Measurements from ENCODE around the gene OTOP1.
"Not testable (repeated sequence)": the region's sequence is repeated elsewhere in the genome, so short reads cannot be mapped to it uniquely, and the experiment has no call there.

OTOP1 gene

DNA sequence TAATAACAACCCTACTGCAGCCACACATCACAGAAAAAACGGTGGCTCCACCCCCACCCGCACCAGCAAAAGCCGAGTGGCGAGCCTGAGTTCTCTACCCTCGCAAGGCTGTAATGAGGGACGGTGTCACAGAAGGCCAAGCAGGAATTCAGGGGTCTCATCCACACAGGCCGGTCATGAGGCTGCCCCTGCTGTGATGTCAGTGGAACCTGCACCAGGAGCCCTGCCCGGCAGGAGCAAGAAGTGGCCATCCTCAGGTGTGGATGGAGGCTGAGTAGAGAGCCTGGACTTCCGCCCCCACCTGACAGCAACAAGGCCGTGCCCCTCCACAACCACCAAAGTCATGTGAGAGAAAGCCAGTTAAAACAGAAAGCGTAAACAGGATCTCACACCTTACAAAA, 42.6 kb upstream of the OTOP1 start:
- Histone ChIP-seq H3K4me3 (ENCODE audit: low read depth, low read length) (no peak overlapping the region), H3K27ac (no peak overlapping the region), H3K4me2 (ENCODE audit: low read length) (no peak overlapping the region), H3K9me3 (ENCODE audit: control insufficient read depth, low read length) (no peaks in the 10 kb centered on the region), H2AFZ (no peak overlapping the region), H3K9ac (no peak overlapping the region), H3K79me2 (no peaks in the 10 kb centered on the region), H3K4me1 (no peaks in the 10 kb centered on the region), H3K27me3 (ENCODE audit: control insufficient read depth, insufficient read depth, low read length) (no peaks in the 10 kb centered on the region), H3K36me3 (ENCODE audit: control insufficient read depth, insufficient read depth, low read length) (no peaks in the 10 kb centered on the region)
- TF ChIP-seq, protein P1, sequence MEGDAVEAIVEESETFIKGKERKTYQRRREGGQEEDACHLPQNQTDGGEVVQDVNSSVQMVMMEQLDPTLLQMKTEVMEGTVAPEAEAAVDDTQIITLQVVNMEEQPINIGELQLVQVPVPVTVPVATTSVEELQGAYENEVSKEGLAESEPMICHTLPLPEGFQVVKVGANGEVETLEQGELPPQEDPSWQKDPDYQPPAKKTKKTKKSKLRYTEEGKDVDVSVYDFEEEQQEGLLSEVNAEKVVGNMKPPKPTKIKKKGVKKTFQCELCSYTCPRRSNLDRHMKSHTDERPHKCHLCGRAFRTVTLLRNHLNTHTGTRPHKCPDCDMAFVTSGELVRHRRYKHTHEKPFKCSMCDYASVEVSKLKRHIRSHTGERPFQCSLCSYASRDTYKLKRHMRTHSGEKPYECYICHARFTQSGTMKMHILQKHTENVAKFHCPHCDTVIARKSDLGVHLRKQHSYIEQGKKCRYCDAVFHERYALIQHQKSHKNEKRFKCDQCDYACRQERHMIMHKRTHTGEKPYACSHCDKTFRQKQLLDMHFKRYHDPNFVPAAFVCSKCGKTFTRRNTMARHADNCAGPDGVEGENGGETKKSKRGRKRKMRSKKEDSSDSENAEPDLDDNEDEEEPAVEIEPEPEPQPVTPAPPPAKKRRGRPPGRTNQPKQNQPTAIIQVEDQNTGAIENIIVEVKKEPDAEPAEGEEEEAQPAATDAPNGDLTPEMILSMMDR (IDR thresholded peaks at IDR 0.05): no peak

DNA sequence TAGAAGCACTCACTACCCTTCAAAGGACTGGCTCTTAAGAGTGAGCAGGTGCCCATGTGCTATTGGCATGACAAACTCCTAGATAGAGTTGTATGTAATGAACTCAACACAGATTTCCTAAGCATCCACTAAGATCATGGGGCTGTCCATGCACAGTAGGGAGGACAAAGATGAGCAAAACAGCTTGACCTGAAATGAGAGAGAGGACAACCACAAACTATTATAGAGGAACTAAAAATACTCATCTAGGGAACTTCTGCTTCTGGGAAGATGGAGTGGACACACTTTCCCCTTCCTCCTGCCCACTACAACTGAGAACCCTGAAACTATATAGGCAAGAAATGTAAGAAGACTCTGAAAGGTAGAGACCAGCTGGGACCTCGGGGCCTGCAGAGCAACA, 42.0 kb upstream of the OTOP1 start:
- Histone ChIP-seq H3K27me3 (ENCODE audit: control insufficient read depth, insufficient read depth, low read length) (no peaks in the 10 kb centered on the region), H3K36me3 (ENCODE audit: control insufficient read depth, insufficient read depth, low read length) (no peaks in the 10 kb centered on the region), H2AFZ (no peak overlapping the region), H3K4me3 (ENCODE audit: low read depth, low read length) (no peak overlapping the region), H3K9ac (no peak overlapping the region), H3K4me1 (no peaks in the 10 kb centered on the region), H3K79me2 (no peaks in the 10 kb centered on the region), H3K4me2 (ENCODE audit: low read length) (no peak overlapping the region), H3K9me3 (ENCODE audit: control insufficient read depth, low read length) (no peaks in the 10 kb centered on the region), H3K27ac (no peak overlapping the region)
- TF ChIP-seq, protein P1 (IDR thresholded peaks at IDR 0.05): no peak

DNA sequence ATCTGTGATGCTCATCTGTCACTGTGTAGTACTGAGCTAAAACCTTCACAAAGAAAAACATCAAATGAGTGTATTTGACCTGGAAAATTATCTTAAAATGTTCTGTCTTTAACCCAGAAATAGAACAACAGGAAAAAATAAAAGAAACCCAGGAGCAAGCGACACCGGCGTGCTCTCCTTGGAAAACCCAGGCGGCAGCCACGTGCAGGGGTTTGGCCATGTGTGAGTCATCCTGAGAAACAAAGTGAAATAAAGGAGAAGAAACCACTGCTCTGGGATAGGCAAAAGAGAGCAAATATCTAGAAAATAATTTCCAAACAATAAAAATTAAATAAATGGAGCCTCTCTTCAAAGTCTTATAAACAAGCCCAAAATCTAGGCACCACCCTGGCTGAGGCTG, 41.3 kb upstream of the OTOP1 start:
- Histone ChIP-seq H3K36me3 (ENCODE audit: control insufficient read depth, insufficient read depth, low read length) (no peaks in the 10 kb centered on the region), H3K79me2 (no peaks in the 10 kb centered on the region), H3K27ac (no peak overlapping the region), H3K9me3 (ENCODE audit: control insufficient read depth, low read length) (no peaks in the 10 kb centered on the region), H3K4me2 (ENCODE audit: low read length) (no peak overlapping the region), H3K4me3 (ENCODE audit: low read depth, low read length) (no peak overlapping the region), H3K4me1 (no peaks in the 10 kb centered on the region), H3K9ac (no peak overlapping the region), H2AFZ (no peak overlapping the region), H3K27me3 (ENCODE audit: control insufficient read depth, insufficient read depth, low read length) (no peaks in the 10 kb centered on the region)
- TF ChIP-seq, protein P1 (IDR thresholded peaks at IDR 0.05): no peak

DNA sequence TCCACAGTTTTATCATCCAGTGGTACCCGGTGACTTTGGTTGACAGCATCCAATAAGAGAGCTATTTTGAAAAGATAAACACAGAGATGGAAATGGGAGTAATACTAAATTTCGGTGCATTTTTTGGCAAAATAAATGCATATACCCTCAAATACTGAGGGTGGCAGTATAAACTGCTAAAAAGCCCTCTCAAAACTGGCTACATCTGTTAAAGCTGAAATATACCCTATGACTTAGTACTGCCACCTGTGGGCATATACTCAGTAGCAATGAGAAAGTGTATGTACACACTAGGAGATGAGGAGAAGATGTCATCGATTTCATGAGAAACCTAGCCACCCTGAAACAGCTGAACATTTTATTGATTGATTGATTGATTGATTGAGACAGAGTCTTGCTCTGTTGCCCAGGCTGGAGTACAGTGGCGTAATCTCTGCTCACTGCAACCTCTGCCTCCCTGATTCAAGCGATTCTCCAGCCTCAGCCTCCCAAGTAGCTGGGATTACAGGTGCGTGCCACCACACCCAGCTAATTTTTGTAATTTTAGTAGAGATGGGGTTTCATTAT, 33.5 kb upstream of the OTOP1 start:
- Histone ChIP-seq H2AFZ (no peak overlapping the region), H3K9ac (no peak overlapping the region), H3K4me3 (ENCODE audit: low read depth, low read length) (no peak overlapping the region), H3K79me2 (no peaks in the 10 kb centered on the region), H3K4me2 (ENCODE audit: low read length) (no peak overlapping the region), H3K36me3 (ENCODE audit: control insufficient read depth, insufficient read depth, low read length) (no peaks in the 10 kb centered on the region), H3K27ac (no peak overlapping the region), H3K4me1 (no peaks in the 10 kb centered on the region), H3K9me3 (ENCODE audit: control insufficient read depth, low read length) (no peaks in the 10 kb centered on the region), H3K27me3 (ENCODE audit: control insufficient read depth, insufficient read depth, low read length) (no peaks in the 10 kb centered on the region)
- TF ChIP-seq, protein P1 (IDR thresholded peaks at IDR 0.05): no peak

DNA sequence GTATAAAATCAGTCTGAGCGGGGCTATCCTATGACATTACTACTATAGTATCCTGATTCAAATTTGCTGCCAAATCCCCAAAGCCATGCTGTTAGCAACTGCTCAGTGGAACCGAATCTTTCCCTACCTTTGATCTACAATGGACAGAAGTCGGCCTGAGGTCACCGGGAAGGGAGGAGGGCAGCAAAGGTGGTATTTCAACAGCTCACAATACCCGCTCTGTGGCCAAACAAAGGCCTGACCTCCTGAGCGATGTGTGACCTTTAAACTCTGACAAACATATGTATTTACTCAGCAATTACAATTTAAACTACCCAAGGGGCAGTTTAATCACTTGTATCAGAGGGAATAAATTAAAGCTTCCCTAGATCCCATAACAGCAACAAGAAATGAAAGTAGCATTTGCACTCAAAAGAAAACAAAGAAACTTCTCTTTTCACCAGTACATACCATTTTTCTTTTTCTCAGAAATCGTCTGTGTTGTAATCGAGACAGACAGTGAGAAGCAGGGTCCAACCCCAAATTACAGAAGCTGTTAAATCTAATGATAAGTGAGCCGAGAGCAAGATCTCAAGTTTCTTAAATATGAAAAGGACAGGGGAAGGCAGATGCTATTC, 32.9 kb upstream of the OTOP1 start:
- no peak overlapping the region for H3K4me2 ChIP-seq (ENCODE audit: low read length)
- H3K36me3 ChIP-seq (ENCODE audit: control insufficient read depth, insufficient read depth, low read length): no peaks in the 10 kb centered on the region
- no peak overlapping the region for H3K4me3 ChIP-seq (ENCODE audit: low read depth, low read length)
- H2AFZ ChIP-seq: no peak overlapping the region
- H3K4me1 ChIP-seq: no peaks in the 10 kb centered on the region
- no peaks in the 10 kb centered on the region for H3K9me3 ChIP-seq (ENCODE audit: control insufficient read depth, low read length)
- H3K27ac ChIP-seq: no peak overlapping the region
- no peaks in the 10 kb centered on the region for H3K79me2 ChIP-seq
- H3K27me3 ChIP-seq (ENCODE audit: control insufficient read depth, insufficient read depth, low read length): no peaks in the 10 kb centered on the region
- no peak overlapping the region for H3K9ac ChIP-seq
- TF ChIP-seq, protein P1 (IDR thresholded peaks at IDR 0.05): no peak

DNA sequence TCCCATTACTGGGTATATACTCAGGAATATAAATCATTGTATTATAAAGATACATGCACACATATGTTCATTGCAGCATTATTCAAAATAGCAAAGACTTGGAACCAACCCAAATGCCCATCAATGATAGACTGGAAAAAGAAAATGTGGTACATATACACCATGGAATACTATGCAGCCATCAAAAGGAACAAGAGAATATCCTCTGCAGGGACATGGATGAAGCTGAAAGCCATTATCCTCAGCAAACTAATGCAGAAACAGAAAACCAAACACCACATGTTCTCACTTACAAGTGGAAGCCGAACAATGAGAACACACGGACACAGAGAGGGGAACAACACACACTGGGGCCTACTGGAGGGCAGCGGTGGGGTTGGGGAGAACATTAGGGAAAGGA, 31.0 kb upstream of the OTOP1 start:
- H3K27me3 ChIP-seq (ENCODE audit: control insufficient read depth, insufficient read depth, low read length); H3K79me2 ChIP-seq; H3K9me3 ChIP-seq (ENCODE audit: control insufficient read depth, low read length); H3K4me1 ChIP-seq; H3K36me3 ChIP-seq (ENCODE audit: control insufficient read depth, insufficient read depth, low read length); H3K4me3 ChIP-seq (ENCODE audit: low read depth, low read length); H2AFZ ChIP-seq; H3K9ac ChIP-seq; H3K27ac ChIP-seq; H3K4me2 ChIP-seq (ENCODE audit: low read length): not testable (repeated sequence)

Measured in parathyroid adenoma (tissue), 2 donors.